ENCODE data around the gene SLC8A2. TPM values are rescaled to one million over a fixed set of nuclear protein-coding genes. Genes with fewer than 3 reads are reported as not detected.

SLC8A2 gene
- total and polyA plus RNA-seq, 2 of the 4 experiments (the other 2 are of a cell fraction): 0.05 TPM; not detected in 1

DNA sequence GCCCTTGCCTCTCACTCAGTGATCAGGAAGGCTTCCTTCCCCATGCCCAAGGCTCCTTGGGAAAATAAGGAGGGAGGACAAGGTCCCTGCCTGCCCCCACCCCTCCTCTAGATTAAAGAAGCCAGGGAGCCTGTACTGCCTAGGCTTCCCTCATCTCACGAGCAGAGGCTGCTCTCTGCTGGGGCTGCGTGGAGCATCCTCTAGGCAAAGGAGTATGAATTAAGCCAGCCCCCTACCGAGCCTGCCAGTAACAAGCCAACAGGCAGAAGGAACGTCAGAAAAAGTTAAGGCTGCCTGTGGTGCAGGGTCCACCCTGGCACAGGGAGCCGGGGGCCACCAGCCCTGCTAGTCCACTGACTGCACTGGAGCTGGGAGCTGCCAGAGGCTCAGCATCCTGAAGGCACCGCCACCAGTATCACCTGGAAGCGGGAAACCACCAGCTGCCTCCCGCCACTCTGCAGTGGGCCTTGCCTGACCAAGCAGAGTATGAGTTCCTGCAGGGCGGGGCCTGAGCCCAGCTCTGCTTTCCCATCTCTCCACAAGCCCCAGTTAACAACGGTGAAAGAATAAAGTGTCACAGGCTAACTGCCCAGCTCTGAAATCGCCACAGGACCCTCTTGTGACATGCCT lies 36.3 kb upstream of the SLC8A2 start:
- Histone ChIP-seq H3K27me3 (ENCODE audit: control insufficient read depth, insufficient read depth, low read length) (no peaks in the 10 kb centered on the region), H3K23ac (ENCODE audit: low read depth, low read length) (no peak overlapping the region), H3K36me3 (ENCODE audit: control insufficient read depth, insufficient read depth, low read length) (peaks cover 11% of the 10 kb centered on the region), H3K18ac (ENCODE audit: low read depth, low read length) (no peak overlapping the region), H3K14ac (replicated peaks; ENCODE audit: low read depth, low read length) (no peak overlapping the region), H2BK20ac (ENCODE audit: low read depth, low read length) (no peak overlapping the region), H3K4me1 (ENCODE audit: control insufficient read depth, insufficient read depth, low read length) (peaks cover 13% of the 10 kb centered on the region), H3K9me3 (ENCODE audit: control insufficient read depth, insufficient read depth, low read length) (no peaks in the 10 kb centered on the region), H2AK9ac (replicated peaks; ENCODE audit: low read depth, low read length, poor library complexity) (no peak overlapping the region), H2BK5ac (ENCODE audit: low read depth, low read length, poor library complexity, severe bottlenecking) (no peak overlapping the region), H2AK5ac (ENCODE audit: low read depth, low read length) (no peak overlapping the region), H2BK15ac (ENCODE audit: low read depth, low read length) (no peak overlapping the region), H3K79me1 (ENCODE audit: low read depth in 1 of 2, low read length in 2 of 2) (peaks cover 34 to 92% of the 10 kb centered on the region in 2 experiments), H3K56ac (ENCODE audit: extremely low read depth, insufficient read depth, low read length) (no peak overlapping the region), H2BK120ac (ENCODE audit: low read depth, low read length) (no peak overlapping the region), H3K4me2 (ENCODE audit: low read depth, low read length) (no peak overlapping the region), H3K4me3 (ENCODE audit: insufficient read depth, low read depth, low read length) (no peak overlapping the region), H4K20me1 (ENCODE audit: insufficient read depth, low read length) (peaks cover 70% of the 10 kb centered on the region), H3K4ac (ENCODE audit: low read depth, low read length) (no peak overlapping the region), H3K9me1 (ENCODE audit: insufficient read depth, low read length) (peaks cover 14% of the 10 kb centered on the region), H4K91ac (ENCODE audit: insufficient read depth, low read depth, low read length) (no peak overlapping the region), H4K8ac (ENCODE audit: low read depth in 2 of 2, low read length in 2 of 2) (no peak overlapping the region), H4K5ac (ENCODE audit: low read depth, low read length) (no peak overlapping the region), H2AFZ (replicated peaks; ENCODE audit: low read length, poor library complexity) (no peak overlapping the region), H3K27ac (ENCODE audit: insufficient read depth, low read length) (no peak overlapping the region), H3K9ac (ENCODE audit: low read depth, low read length) (no peak overlapping the region)
- CTCF ChIA-PET: no interaction called here
- TF ChIP-seq, protein P1, sequence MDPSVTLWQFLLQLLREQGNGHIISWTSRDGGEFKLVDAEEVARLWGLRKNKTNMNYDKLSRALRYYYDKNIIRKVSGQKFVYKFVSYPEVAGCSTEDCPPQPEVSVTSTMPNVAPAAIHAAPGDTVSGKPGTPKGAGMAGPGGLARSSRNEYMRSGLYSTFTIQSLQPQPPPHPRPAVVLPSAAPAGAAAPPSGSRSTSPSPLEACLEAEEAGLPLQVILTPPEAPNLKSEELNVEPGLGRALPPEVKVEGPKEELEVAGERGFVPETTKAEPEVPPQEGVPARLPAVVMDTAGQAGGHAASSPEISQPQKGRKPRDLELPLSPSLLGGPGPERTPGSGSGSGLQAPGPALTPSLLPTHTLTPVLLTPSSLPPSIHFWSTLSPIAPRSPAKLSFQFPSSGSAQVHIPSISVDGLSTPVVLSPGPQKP (IDR thresholded peaks at IDR 0.05; ENCODE audit: borderline replicate concordance, low read depth, low read length): no peak
- TF ChIP-seq SMC3 (IDR thresholded peaks at IDR 0.05; ENCODE audit: low read depth, low read length) (no peak), CEBPB (IDR thresholded peaks at IDR 0.05; ENCODE audit: low read depth, low read length) (no peak), CHD1 (IDR thresholded peaks at IDR 0.05; ENCODE audit: low read depth, low read length) (no peak), RCOR1 (IDR thresholded peaks at IDR 0.05; ENCODE audit: insufficient replicate concordance, low read length) (no peak), FOS (IDR thresholded peaks at IDR 0.05; ENCODE audit: low read depth, low read length) (no peak)
- TF ChIP-seq, protein P2, sequence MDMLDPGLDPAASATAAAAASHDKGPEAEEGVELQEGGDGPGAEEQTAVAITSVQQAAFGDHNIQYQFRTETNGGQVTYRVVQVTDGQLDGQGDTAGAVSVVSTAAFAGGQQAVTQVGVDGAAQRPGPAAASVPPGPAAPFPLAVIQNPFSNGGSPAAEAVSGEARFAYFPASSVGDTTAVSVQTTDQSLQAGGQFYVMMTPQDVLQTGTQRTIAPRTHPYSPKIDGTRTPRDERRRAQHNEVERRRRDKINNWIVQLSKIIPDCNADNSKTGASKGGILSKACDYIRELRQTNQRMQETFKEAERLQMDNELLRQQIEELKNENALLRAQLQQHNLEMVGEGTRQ (IDR thresholded peaks at IDR 0.05; ENCODE audit: low read depth, low read length): no peak
- DNase-seq (no peak), ATAC-seq (ENCODE audit: low read depth) (no peak)
- in situ Hi-C loops (cut with MboI; ENCODE audit: low sequenced_read_pairs): no loop called here
- dilution Hi-C loops (cut with HindIII; ENCODE audit: low sequenced_read_pairs, unreplicated experiment): no loop called here
- BruUV-seq (replicated peaks): no TSS peak
- WGBS, 2 experiments (ENCODE audit: extremely low coverage in 2 of 2, insufficient read length in 1 of 2): 70% methylated on average over 6 of the region's 11 CpGs; no CpG with 5 or more reads in 1 of the 2 experiments
- POLR2A ChIA-PET (ENCODE audit: unreplicated experiment): no interaction called here
- intact Hi-C loops (cut with micrococcal nuclease): no loop called here

Measured in IMR-90 (cell line).